ENCODE measurements around the gene TEAD2.

The TEAD2 gene

GRCh38 chr19:49340069-49340864 is 21.9 kb downstream of the TEAD2 start:
- peak overlapping the region; percentile 91 for H3K27ac ChIP-seq
- no peak for TF ChIP-seq ZFX (IDR thresholded peaks at IDR 0.05; ENCODE audit: borderline replicate concordance)
- no peak for TF ChIP-seq CTCF (IDR thresholded peaks at IDR 0.05)

GRCh38 chr19:49339301-49340068 is 22.7 kb downstream of the TEAD2 start:
- peak overlapping the region; percentile 91 for H3K27ac ChIP-seq
- TF ChIP-seq CTCF (IDR thresholded peaks at IDR 0.05): no peak
- TF ChIP-seq ZFX (IDR thresholded peaks at IDR 0.05; ENCODE audit: borderline replicate concordance): no peak

DNA sequence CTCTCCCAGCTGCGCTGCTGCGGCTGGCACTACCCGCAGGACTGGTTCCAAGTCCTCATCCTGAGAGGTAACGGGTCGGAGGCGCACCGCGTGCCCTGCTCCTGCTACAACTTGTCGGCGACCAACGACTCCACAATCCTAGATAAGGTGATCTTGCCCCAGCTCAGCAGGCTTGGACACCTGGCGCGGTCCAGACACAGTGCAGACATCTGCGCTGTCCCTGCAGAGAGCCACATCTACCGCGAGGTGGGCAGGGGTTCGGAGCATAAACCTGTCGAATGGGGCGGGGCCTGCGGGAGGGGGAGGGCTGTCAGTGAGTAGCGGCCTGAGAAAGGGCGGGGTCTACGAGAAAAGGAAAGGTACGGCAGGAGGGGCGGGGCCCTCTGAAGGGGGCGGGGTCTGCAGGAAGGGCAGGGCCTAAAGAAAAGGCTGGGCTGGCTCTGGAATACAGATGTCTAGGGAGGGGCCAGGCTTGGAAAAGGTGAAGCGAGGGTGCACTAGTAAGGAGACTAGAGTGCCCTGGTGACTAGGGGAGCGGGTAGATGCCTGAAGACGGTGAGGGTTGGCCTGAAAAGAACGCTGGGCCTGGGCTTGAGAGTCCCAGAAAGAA is 23.4 kb downstream of the TEAD2 start:
- TF ChIP-seq CTCF (IDR thresholded peaks at IDR 0.05): no peak
- no peak for TF ChIP-seq ZFX (IDR thresholded peaks at IDR 0.05; ENCODE audit: borderline replicate concordance)
- peak overlapping the region; percentile 91 for H3K27ac ChIP-seq

- H3K27ac ChIP-seq: peak overlapping the region; percentile 91
- TF ChIP-seq CTCF (IDR thresholded peaks at IDR 0.05) (no peak), ZFX (IDR thresholded peaks at IDR 0.05; ENCODE audit: borderline replicate concordance) (no peak)
These were observed 24.1 kb downstream of the TEAD2 start for GRCh38 chr19:49338023-49338677.

DNA sequence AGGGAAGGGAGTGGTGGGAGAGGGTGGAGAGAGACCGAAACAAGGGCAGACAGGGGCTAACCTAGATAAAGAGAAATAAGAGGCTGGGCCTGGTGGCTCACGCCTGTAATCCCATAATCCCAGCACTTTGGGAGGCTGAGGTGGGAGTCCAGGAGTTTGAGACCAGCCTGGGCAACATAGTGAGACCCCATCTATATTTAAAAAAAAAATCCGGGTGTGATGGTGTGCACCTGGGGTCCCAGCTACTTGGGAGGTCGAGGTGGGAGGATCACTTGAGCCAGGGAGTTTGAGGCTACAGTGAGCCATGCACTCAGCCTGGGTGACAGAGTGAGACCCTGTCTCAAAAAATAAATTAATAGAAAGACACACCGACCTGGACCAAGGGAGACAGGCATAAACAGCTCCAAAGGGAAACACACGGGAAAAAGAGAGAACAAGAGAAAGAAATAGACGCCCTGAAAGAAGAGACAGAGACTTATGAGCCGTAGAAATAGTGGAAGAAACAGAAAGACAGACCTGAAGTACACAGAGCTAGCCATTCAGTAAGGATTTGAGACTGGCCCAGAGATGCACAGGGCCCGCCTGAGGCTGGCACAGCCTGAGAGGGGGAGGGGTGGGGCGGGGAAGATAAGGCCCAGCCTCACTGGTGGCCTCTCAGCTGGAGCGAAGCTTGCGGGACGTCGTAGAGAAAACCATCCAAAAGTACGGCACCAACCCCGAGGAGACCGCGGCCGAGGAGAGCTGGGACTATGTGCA is 24.8 kb downstream of the TEAD2 start:
- no peak overlapping the region for H3K27ac ChIP-seq
- TF ChIP-seq CTCF (IDR thresholded peaks at IDR 0.05): no peak
- no peak for TF ChIP-seq ZFX (IDR thresholded peaks at IDR 0.05; ENCODE audit: borderline replicate concordance)

DNA sequence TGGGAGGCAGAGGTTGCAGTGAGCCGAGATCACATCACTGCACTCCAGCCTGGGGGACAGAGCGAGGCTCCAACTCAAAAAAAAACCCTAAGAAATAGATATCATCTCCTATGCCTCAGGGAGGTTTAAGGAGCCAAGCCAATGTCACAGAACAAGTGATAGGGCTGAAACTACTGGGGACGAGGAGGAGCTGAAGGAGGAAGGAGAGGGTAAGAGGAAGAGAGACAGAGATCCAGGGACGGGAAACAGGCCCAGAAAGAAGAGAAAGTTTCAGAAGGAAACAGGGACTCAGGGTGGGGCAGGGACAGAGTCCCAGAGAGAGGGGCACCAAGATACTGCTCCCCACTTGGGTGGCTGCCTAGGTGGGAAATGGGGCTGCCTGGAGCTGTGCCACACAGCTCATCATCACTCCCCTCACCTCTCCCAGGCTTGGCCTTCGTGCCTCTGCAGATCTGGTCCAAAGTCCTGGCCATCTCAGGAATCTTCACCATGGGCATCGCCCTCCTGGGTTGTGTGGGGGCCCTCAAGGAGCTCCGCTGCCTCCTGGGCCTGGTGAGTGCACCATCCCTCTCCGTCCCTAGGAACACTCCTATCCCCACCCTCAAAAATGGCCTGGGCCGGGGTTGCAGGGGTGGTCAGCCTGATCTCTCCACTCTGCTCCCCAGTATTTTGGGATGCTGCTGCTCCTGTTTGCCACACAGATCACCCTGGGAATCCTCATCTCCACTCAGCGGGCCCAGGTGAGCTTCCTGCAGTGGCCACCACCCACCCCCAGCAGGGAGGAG is 25.5 kb downstream of the TEAD2 start:
- TF ChIP-seq ZFX (IDR thresholded peaks at IDR 0.05; ENCODE audit: borderline replicate concordance): no peak
- no peak for TF ChIP-seq CTCF (IDR thresholded peaks at IDR 0.05)
- no peak overlapping the region for H3K27ac ChIP-seq
